ENCODE results near the gene PPARG. TPM values are rescaled to one million over a fixed set of nuclear protein-coding genes. Genes with fewer than 3 reads are reported as not detected.
A peak's percentile ranks its signal among the peaks of the same experiment; 100 is the strongest.

PPARG gene
- total RNA-seq, 1 experiment from 2014 or later = 7.1 TPM

DNA sequence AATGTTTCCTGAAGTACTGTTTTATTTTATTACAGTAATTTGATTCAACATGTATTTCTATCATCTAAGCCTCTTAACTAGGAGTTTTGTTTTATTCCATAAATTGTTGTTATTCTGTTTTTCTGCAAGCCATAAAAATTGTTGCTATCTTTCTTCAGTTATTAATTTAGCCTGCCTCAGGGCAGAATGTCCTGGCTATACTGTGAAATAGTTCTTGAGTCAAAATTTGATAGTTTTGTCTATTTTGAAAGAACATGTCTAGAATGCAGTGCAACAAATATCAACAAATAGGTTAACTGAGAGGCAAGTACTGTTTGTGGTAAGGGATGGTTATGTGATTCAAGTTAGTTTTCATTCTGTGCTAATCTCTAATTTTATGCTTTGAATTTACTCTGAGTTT, 63.9 kb downstream of the PPARG start:
- DNase-seq (ENCODE audit: unreplicated experiment) = no peak
- CTCF ChIA-PET = interaction anchor here (1.2 to 2.7 kb wide), 2 partner anchors 130 to 177 kb away, joined by 4 to 8 read pairs; no protein-coding TSS in a partner anchor
- Mint-ChIP-seq H3K9me3 (ENCODE audit: unreplicated experiment) (no peaks in the 10 kb centered on the region), H3K4me3 (ENCODE audit: unreplicated experiment) (no peak overlapping the region), H3K27me3 (ENCODE audit: insufficient read depth, unreplicated experiment) (no peaks in the 10 kb centered on the region), H3K36me3 (ENCODE audit: insufficient read depth, unreplicated experiment) (no peaks in the 10 kb centered on the region), H3K27ac (ENCODE audit: low read depth, unreplicated experiment) (no peak overlapping the region), H3K4me1 (ENCODE audit: insufficient read depth, unreplicated experiment) (peaks cover 43% of the 10 kb centered on the region)
- POLR2A ChIA-PET = interaction anchor here (0.8 to 2.7 kb wide), 6 partner anchors 9 to 175 kb away, joined by 3 to 13 read pairs (median 4); no protein-coding TSS in a partner anchor
- intact Hi-C loops (cut with micrococcal nuclease) = loop anchor here (5.0 kb wide), 2 partner anchors 120 to 215 kb away; no protein-coding TSS in a partner anchor
- BruUV-seq (replicated peaks) = no TSS peak
- no peak for TF ChIP-seq CTCF (IDR thresholded peaks at IDR 0.05; ENCODE audit: unreplicated experiment)

DNA sequence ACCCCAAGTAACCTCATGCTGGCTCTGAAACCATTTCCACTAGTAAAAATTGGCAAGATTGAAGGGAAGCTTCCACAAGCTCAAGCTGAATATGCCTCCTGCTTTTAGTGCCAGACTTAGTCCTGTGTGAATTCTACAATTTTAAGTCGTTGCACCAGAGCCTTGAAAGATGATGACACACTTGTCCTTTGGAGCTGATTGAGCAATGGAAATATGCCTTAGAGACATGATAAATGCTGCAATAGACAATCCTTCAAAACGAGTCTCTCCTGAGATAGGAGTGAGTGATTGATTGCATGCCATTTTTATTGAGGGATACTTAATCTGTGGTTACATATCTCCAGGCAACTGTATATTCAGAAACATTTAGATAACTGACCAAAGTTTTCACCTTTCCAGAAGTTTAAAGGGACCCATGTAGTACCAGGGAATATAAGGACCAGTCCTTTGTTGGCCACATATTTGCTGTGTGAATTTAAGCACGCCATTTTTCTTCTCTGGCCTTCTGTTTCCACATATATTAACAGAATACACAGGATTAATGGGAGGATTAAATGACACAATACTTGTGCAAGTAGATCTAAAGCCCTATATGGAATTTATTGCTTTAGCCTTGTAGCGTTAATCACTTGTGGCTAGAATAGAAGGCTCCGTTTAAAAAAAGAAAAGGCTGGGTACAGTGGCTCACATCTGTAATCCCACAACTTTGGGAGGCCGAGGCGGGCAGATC, 65.1 kb downstream of the PPARG start:
- POLR2A ChIA-PET = interaction anchor here (0.5 to 2.7 kb wide), 8 partner anchors 11 to 159 kb away, joined by 3 to 13 read pairs (median 4); partner anchors contain the start of gene TSEN2
- H3K9me3 Mint-ChIP-seq (ENCODE audit: unreplicated experiment) = no peaks in the 10 kb centered on the region
- peak; percentile 89 for DNase-seq (ENCODE audit: unreplicated experiment)
- intact Hi-C loops (cut with micrococcal nuclease) = loop anchor here (5.0 kb wide), 2 partner anchors 118 to 217 kb away; no protein-coding TSS in a partner anchor
- TF ChIP-seq CTCF (IDR thresholded peaks at IDR 0.05; ENCODE audit: unreplicated experiment) = no peak
- CTCF ChIA-PET = interaction anchor here (0.6 to 2.7 kb wide), 4 partner anchors 122 to 295 kb away, joined by 3 to 8 read pairs (median 4); no protein-coding TSS in a partner anchor
- H3K4me1 Mint-ChIP-seq (ENCODE audit: insufficient read depth, unreplicated experiment) = peaks cover 43% of the 10 kb centered on the region
- no peaks in the 10 kb centered on the region for H3K36me3 Mint-ChIP-seq (ENCODE audit: insufficient read depth, unreplicated experiment)
- BruUV-seq (replicated peaks) = no TSS peak
- H3K27ac Mint-ChIP-seq (ENCODE audit: low read depth, unreplicated experiment) = peak overlapping the region; percentile 44
- H3K4me3 Mint-ChIP-seq (ENCODE audit: unreplicated experiment) = no peak overlapping the region
- no peaks in the 10 kb centered on the region for H3K27me3 Mint-ChIP-seq (ENCODE audit: insufficient read depth, unreplicated experiment)

DNA sequence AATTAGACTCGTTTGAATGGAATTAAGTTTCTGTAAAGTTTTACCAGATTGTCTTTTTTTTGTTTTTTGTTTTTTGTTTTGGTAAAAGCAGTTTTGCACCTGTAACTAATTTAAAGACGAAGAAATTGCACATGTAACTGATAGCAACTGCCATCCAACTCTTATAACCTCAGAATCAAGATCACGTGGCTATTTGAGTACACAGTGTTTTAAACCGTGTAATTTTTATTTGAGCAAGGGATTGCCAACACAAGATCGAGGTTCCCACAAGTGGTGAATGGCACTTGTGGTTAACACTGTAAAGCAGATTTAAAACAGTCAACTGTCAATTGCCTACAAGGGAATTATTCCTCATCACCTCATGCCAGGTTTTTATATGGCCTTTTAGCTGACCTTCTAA, 67.3 kb downstream of the PPARG start:
- Mint-ChIP-seq H3K27ac (ENCODE audit: low read depth, unreplicated experiment) (no peak overlapping the region), H3K36me3 (ENCODE audit: insufficient read depth, unreplicated experiment) (no peaks in the 10 kb centered on the region), H3K4me1 (ENCODE audit: insufficient read depth, unreplicated experiment) (peaks cover 25% of the 10 kb centered on the region), H3K27me3 (ENCODE audit: insufficient read depth, unreplicated experiment) (no peaks in the 10 kb centered on the region), H3K9me3 (ENCODE audit: unreplicated experiment) (no peaks in the 10 kb centered on the region), H3K4me3 (ENCODE audit: unreplicated experiment) (no peak overlapping the region)
- no peak for DNase-seq (ENCODE audit: unreplicated experiment)
- intact Hi-C loops (cut with micrococcal nuclease) = no loop called here
- POLR2A ChIA-PET = no interaction called here
- TF ChIP-seq CTCF (IDR thresholded peaks at IDR 0.05; ENCODE audit: unreplicated experiment) = no peak
- CTCF ChIA-PET = no interaction called here
- BruUV-seq (replicated peaks) = no TSS peak

- Mint-ChIP-seq H3K27me3 (ENCODE audit: insufficient read depth, unreplicated experiment) (no peaks in the 10 kb centered on the region), H3K9me3 (ENCODE audit: unreplicated experiment) (no peaks in the 10 kb centered on the region), H3K36me3 (ENCODE audit: insufficient read depth, unreplicated experiment) (no peaks in the 10 kb centered on the region), H3K4me3 (ENCODE audit: unreplicated experiment) (no peak overlapping the region), H3K4me1 (ENCODE audit: insufficient read depth, unreplicated experiment) (peaks cover 16% of the 10 kb centered on the region), H3K27ac (ENCODE audit: low read depth, unreplicated experiment) (no peak overlapping the region)
- no TSS peak for BruUV-seq (replicated peaks)
- DNase-seq (ENCODE audit: unreplicated experiment) = no peak
- no peak for TF ChIP-seq CTCF (IDR thresholded peaks at IDR 0.05; ENCODE audit: unreplicated experiment)
- POLR2A ChIA-PET = no interaction called here
- CTCF ChIA-PET = no interaction called here
- intact Hi-C loops (cut with micrococcal nuclease) = no loop called here
Observed at GRCh38 chr3:12356996-12357395, 68.1 kb downstream of the PPARG start.

Measured in MCF 10A (cell line).